ENCODE measurements around the gene MRPL44.
"Not testable (repeated sequence)": the region's sequence is repeated elsewhere in the genome, so short reads cannot be mapped to it uniquely, and the experiment has no call there.

MRPL44 gene

GRCh38 chr2:223971731-223972130, 14.5 kb downstream of the MRPL44 start:
- no peak for DNase-seq (ENCODE audit: low read depth)

GRCh38 chr2:223972656-223973102, 15.4 kb downstream of the MRPL44 start:
- no peak for DNase-seq (ENCODE audit: low read depth)

- no peak for DNase-seq (ENCODE audit: low read depth)
Observed at GRCh38 chr2:223973606-223974005, 16.3 kb downstream of the MRPL44 start.

- no peak for DNase-seq (ENCODE audit: low read depth)
Observed at GRCh38 chr2:223976635-223977226, 19.5 kb downstream of the MRPL44 start.

GRCh38 chr2:223978451-223978850, 21.2 kb downstream of the MRPL44 start:
- DNase-seq (ENCODE audit: low read depth) = no peak

GRCh38 chr2:223979730-223980396, 22.6 kb downstream of the MRPL44 start:
- no peak for DNase-seq (ENCODE audit: low read depth)

- no peak for DNase-seq (ENCODE audit: low read depth)
Observed at GRCh38 chr2:223980397-223980735, 23.1 kb downstream of the MRPL44 start.

GRCh38 chr2:223980803-223981202, 23.5 kb downstream of the MRPL44 start:
- no peak for DNase-seq (ENCODE audit: low read depth)

- DNase-seq (ENCODE audit: low read depth) = no peak
Observed at GRCh38 chr2:223981241-223981640, 24.0 kb downstream of the MRPL44 start.

- no peak for DNase-seq (ENCODE audit: low read depth)
Observed at GRCh38 chr2:223989206-223989855, 32.1 kb downstream of the MRPL44 start.

GRCh38 chr2:223989856-223990232, 32.6 kb downstream of the MRPL44 start:
- DNase-seq (ENCODE audit: low read depth) = no peak

- no peak for DNase-seq (ENCODE audit: low read depth)
Observed at GRCh38 chr2:223991611-223992010, 34.3 kb downstream of the MRPL44 start.

GRCh38 chr2:223993634-223994232, 36.5 kb downstream of the MRPL44 start:
- DNase-seq (ENCODE audit: low read depth) = peak; percentile 11

GRCh38 chr2:223994562-223995162, 37.4 kb downstream of the MRPL44 start:
- DNase-seq (ENCODE audit: low read depth) = no peak

- no peak for DNase-seq (ENCODE audit: low read depth)
Observed at GRCh38 chr2:223995569-223995968, 38.3 kb downstream of the MRPL44 start.

GRCh38 chr2:223996391-223996790, 39.1 kb downstream of the MRPL44 start:
- DNase-seq (ENCODE audit: low read depth) = no peak

GRCh38 chr2:223997938-223998337, 40.7 kb downstream of the MRPL44 start:
- DNase-seq (ENCODE audit: low read depth) = no peak

GRCh38 chr2:223998948-223999347, 41.7 kb downstream of the MRPL44 start:
- no peak for DNase-seq (ENCODE audit: low read depth)

- DNase-seq (ENCODE audit: low read depth) = no peak
Observed at GRCh38 chr2:223999862-224000261, 42.6 kb downstream of the MRPL44 start.

GRCh38 chr2:224000662-224001061, 43.4 kb downstream of the MRPL44 start:
- DNase-seq (ENCODE audit: low read depth) = not testable (repeated sequence)

GRCh38 chr2:224004105-224004695, 46.9 kb downstream of the MRPL44 start:
- no peak for DNase-seq (ENCODE audit: low read depth)

- no peak for DNase-seq (ENCODE audit: low read depth)
Observed at GRCh38 chr2:224008702-224009261, 51.5 kb downstream of the MRPL44 start.
